ENCODE measurements around the gene GALNTL6. TPM values are rescaled to one million over a fixed set of nuclear protein-coding genes. Genes with fewer than 3 reads are reported as not detected.

GALNTL6 gene
- polyA plus RNA-seq, 1 donor (not counting 4 experiments of a cell fraction or from before 2014, with no cell fraction given) = not detected

GRCh38 chr4:172061204-172061603, 248.0 kb downstream of the GALNTL6 start:
- FAIRE-seq (no peak), DNase-seq (ENCODE audit: low read depth, low spot score) (no peak)
- Histone ChIP-seq H4K20me1 (ENCODE audit: control insufficient read depth, extremely low read depth, insufficient read depth, low read length) (no peaks in the 10 kb centered on the region), H3K4me3 (ENCODE audit: control insufficient read depth in 2 of 3, extremely low read depth in 1 of 3, insufficient read depth in 2 of 3, low read depth in 1 of 3, low read length in 3 of 3) (no peak overlapping the region), H3K4me1 (ENCODE audit: control insufficient read depth, extremely low read depth, insufficient read depth, low read length) (no peaks in the 10 kb centered on the region), H3K36me3 (ENCODE audit: control insufficient read depth in 2 of 2, extremely low read depth in 1 of 2, insufficient read depth in 2 of 2, low read length in 2 of 2) (no peaks in the 10 kb centered on the region), H3K4me2 (ENCODE audit: control insufficient read depth, extremely low read depth, insufficient read depth, low read depth, low read length) (no peak overlapping the region), H3K27ac (ENCODE audit: control insufficient read depth, insufficient read depth, low read length) (no peak overlapping the region), H3K9ac (ENCODE audit: control insufficient read depth, extremely low read depth, insufficient read depth, low read length) (no peak overlapping the region), H3K79me2 (ENCODE audit: control insufficient read depth, insufficient read depth, low read length) (no peaks in the 10 kb centered on the region), H3K9me3 (ENCODE audit: control insufficient read depth, low read depth, low read length) (no peaks in the 10 kb centered on the region), H2AFZ (ENCODE audit: control insufficient read depth, low read length) (no peak overlapping the region), H3K9me1 (ENCODE audit: control insufficient read depth, extremely low read depth, insufficient read depth, low read length) (no peaks in the 10 kb centered on the region), H3K27me3 (ENCODE audit: control insufficient read depth, extremely low read depth, insufficient read depth, low read length) (no peaks in the 10 kb centered on the region)
- TF ChIP-seq CTCF (optimal IDR thresholded peaks at IDR 0.05 in 1 of 3, IDR thresholded peaks at IDR 0.05 in 1 of 3, conservative IDR thresholded peaks at IDR 0.05 in 1 of 3; ENCODE audit: extremely low read depth in 1 of 3, insufficient read depth in 2 of 3, low read length in 3 of 3) (no peak), EZH2 (IDR thresholded peaks at IDR 0.05; ENCODE audit: low read length) (no peak)
- dilution Hi-C loops (cut with MboI; ENCODE audit: extremely low pct_ligation_motif_present, low sequenced_read_pairs) = no loop called here

GRCh38 chr4:172068506-172068905, 255.3 kb downstream of the GALNTL6 start:
- no peak overlapping the region for H3K27ac ChIP-seq (ENCODE audit: control insufficient read depth, insufficient read depth, low read length)
- no peaks in the 10 kb centered on the region for H4K20me1 ChIP-seq (ENCODE audit: control insufficient read depth, extremely low read depth, insufficient read depth, low read length)
- H3K9me1 ChIP-seq (ENCODE audit: control insufficient read depth, extremely low read depth, insufficient read depth, low read length) = no peaks in the 10 kb centered on the region
- dilution Hi-C loops (cut with MboI; ENCODE audit: extremely low pct_ligation_motif_present, low sequenced_read_pairs) = no loop called here
- FAIRE-seq (no peak), DNase-seq (ENCODE audit: low read depth, low spot score) (no peak)
- H3K4me2 ChIP-seq (ENCODE audit: control insufficient read depth, extremely low read depth, insufficient read depth, low read depth, low read length) = no peak overlapping the region
- no peaks in the 10 kb centered on the region for H3K79me2 ChIP-seq (ENCODE audit: control insufficient read depth, insufficient read depth, low read length)
- H3K4me1 ChIP-seq (ENCODE audit: control insufficient read depth, extremely low read depth, insufficient read depth, low read length) = no peaks in the 10 kb centered on the region
- no peaks in the 10 kb centered on the region for H3K27me3 ChIP-seq (ENCODE audit: control insufficient read depth, extremely low read depth, insufficient read depth, low read length)
- no peaks in the 10 kb centered on the region for H3K36me3 ChIP-seq (ENCODE audit: control insufficient read depth in 2 of 2, extremely low read depth in 1 of 2, insufficient read depth in 2 of 2, low read length in 2 of 2)
- H3K4me3 ChIP-seq (ENCODE audit: control insufficient read depth in 2 of 3, extremely low read depth in 1 of 3, insufficient read depth in 2 of 3, low read depth in 1 of 3, low read length in 3 of 3) = no peak overlapping the region
- no peak overlapping the region for H2AFZ ChIP-seq (ENCODE audit: control insufficient read depth, low read length)
- TF ChIP-seq CTCF (optimal IDR thresholded peaks at IDR 0.05 in 1 of 3, IDR thresholded peaks at IDR 0.05 in 1 of 3, conservative IDR thresholded peaks at IDR 0.05 in 1 of 3; ENCODE audit: extremely low read depth in 1 of 3, insufficient read depth in 2 of 3, low read length in 3 of 3) (no peak), EZH2 (IDR thresholded peaks at IDR 0.05; ENCODE audit: low read length) (no peak)
- no peak overlapping the region for H3K9ac ChIP-seq (ENCODE audit: control insufficient read depth, extremely low read depth, insufficient read depth, low read length)
- H3K9me3 ChIP-seq (ENCODE audit: control insufficient read depth, low read depth, low read length) = no peaks in the 10 kb centered on the region

All from keratinocyte (primary cell).